ENCODE data around the gene ARMC2. TPM values are rescaled to one million over a fixed set of nuclear protein-coding genes. Genes with fewer than 3 reads are reported as not detected.
A peak's percentile ranks its signal among the peaks of the same experiment; 100 is the strongest.

Gene ARMC2
- polyA plus RNA-seq, 3 donors = 8.4 to 13.6 (median 10.9) TPM

- peak; percentile 76 to 87 (median 76) for DNase-seq (ENCODE audit: low read depth in 3 of 3, low spot score in 2 of 3)
These were observed 161.2 kb downstream of the ARMC2 start for GRCh38 chr6:109009236-109009961.

GRCh38 chr6:109009962-109010704 lies 161.9 kb downstream of the ARMC2 start:
- no peak for DNase-seq (ENCODE audit: low read depth in 3 of 3, low spot score in 2 of 3)

DNA sequence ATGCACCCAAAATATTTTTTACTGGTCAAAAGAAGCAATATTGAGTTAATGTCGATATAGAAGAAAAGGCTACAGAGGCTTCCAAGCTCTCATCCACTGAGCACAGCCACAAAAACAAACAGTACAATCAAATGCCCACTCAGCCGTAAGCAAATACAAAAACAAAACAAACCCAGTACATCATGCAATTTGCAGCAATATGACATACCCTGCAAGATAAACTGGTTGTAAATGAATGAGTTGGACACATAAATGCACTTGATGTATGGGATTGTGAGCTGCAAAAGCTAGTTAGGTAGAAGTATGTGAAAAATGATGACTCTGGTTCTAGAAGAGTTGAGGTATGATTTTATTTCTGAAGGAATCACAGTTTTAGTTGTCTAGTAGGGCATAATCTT lies 162.5 kb downstream of the ARMC2 start:
- no peak for DNase-seq (ENCODE audit: low read depth in 3 of 3, low spot score in 2 of 3)

- DNase-seq (ENCODE audit: low read depth in 3 of 3, low spot score in 2 of 3) = no peak
These were observed 165.6 kb downstream of the ARMC2 start for GRCh38 chr6:109013656-109014305.

GRCh38 chr6:109014606-109015005 lies 166.4 kb downstream of the ARMC2 start:
- DNase-seq (ENCODE audit: low read depth in 3 of 3, low spot score in 2 of 3) = no peak

- DNase-seq (ENCODE audit: low read depth in 3 of 3, low spot score in 2 of 3) = no peak
These were observed 167.0 kb downstream of the ARMC2 start for GRCh38 chr6:109015176-109015575.

DNA sequence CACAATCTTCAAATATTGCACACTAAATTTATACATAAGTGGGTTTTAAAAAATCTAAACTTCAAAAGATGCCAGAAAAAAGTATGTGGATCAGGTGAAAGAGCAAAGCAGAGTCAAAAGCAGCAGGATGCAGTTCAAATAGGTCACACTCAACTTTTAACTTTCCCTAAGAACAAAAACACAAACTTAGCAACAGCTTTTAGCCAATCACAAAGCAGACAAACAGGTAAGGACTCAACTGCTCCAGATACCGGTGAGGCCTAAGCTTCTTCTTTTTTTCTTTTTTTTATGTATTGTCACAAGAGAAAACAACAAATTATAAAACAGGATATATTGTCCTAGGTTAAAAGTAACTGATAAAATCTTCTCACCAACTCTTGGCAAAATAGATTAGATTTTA lies 171.7 kb downstream of the ARMC2 start:
- no peak for DNase-seq (ENCODE audit: low read depth in 3 of 3, low spot score in 2 of 3)

DNA sequence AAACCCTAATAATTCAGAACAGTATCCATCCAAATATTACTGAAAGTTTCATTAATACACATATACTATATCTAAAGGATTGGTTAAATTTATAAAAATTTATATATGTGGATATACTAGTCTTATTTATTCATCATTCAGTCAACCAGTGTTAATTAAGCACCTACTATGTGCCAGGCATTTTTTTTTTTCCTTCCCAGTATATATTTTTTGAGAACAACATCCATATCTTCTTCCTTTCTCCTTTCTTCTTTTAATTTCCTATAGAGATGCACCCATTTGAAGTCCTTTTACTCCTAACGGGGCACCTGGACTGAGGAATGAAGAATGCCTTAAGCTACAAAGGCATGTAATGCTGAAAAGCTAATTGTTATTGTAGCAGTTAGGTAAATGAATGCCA lies 173.6 kb downstream of the ARMC2 start:
- DNase-seq (ENCODE audit: low read depth in 3 of 3, low spot score in 2 of 3) = no peak

- DNase-seq (ENCODE audit: low read depth in 3 of 3, low spot score in 2 of 3) = no peak
These were observed 175.2 kb downstream of the ARMC2 start for GRCh38 chr6:109023356-109023925.

Other genes starting within 250 kb of the ARMC2 start
- 10 to 100 TPM; 22.9 to 26.5 (median 26.2) TPM for gene SESN1, start 246.4 kb downstream of the ARMC2 start, polyA plus RNA-seq (ENCODE audit: insufficient read length in 3 of 3)
- 10 to 100 TPM; 22.5 to 23.9 (median 22.9) TPM for gene CEP57L1, start 247.1 kb downstream of the ARMC2 start, polyA plus RNA-seq (ENCODE audit: insufficient read length in 3 of 3)